Chondrocyte (in vitro differentiated cells): ENCODE results near the gene FAM83F. TPM values are rescaled to one million over a fixed set of nuclear protein-coding genes. Genes with fewer than 3 reads are reported as not detected.

Experiments used
- DNase-seq: peaks from one replicate; pipeline ENCODE4 v3.0.0; 2021; ENCODE audit warnings: mixed read lengths, low spot score
- H3K27ac Mint-ChIP-seq: one replicate; pipeline ENCODE4 v1.8.0; 2021; ENCODE audit warnings: mild to moderate bottlenecking, moderate library complexity, mixed read lengths; ENCODE audit not compliant: unreplicated experiment
- H3K27me3 Mint-ChIP-seq: 2 replicates; pipeline ENCODE4 v1.8.0; 2021; ENCODE audit warnings: low read depth, mixed read lengths
- H3K36me3 Mint-ChIP-seq: 2 replicates; pipeline ENCODE4 v1.8.0; 2021; ENCODE audit warnings: low read depth, mixed read lengths
- H3K4me1 Mint-ChIP-seq: 2 replicates; pipeline ENCODE4 v1.8.0; 2021; ENCODE audit warnings: low read depth, mild to moderate bottlenecking, mixed read lengths
- H3K4me3 Mint-ChIP-seq: one replicate; pipeline ENCODE4 v1.8.0; 2021; ENCODE audit warnings: mild to moderate bottlenecking, moderate library complexity, mixed read lengths; ENCODE audit not compliant: unreplicated experiment
- H3K9me3 Mint-ChIP-seq: 2 replicates; pipeline ENCODE4 v1.8.0; 2021; ENCODE audit warnings: low read depth, mixed read lengths
- total RNA-seq: library from RNA; stranded (reverse); gene quantifications from 3 replicates; pipeline ENCODE4 v1.2.1, GENCODE V29; 2021
- TF ChIP-seq, protein P1 (sequence below): fragments of 200-600 bp; sonication (generic); IDR thresholded peaks from 2 replicates; pipeline ENCODE4 v1.5.0; 2021; ENCODE audit warnings: antibody characterized with exemption, mild to moderate bottlenecking, moderate library complexity

Gene FAM83F
- total RNA-seq, 1 donor from 2014 or later, result 0.22 TPM

GRCh38 chr22:40006641-40007040 lies 11.9 kb downstream of the FAM83F start:
- no peak overlapping the region for H3K4me3 Mint-ChIP-seq

GRCh38 chr22:40007853-40008710 lies 13.3 kb downstream of the FAM83F start:
- Mint-ChIP-seq H3K36me3 (no peaks in the 10 kb centered on the region), H3K4me3 (no peak overlapping the region)
- TF ChIP-seq, protein P1, sequence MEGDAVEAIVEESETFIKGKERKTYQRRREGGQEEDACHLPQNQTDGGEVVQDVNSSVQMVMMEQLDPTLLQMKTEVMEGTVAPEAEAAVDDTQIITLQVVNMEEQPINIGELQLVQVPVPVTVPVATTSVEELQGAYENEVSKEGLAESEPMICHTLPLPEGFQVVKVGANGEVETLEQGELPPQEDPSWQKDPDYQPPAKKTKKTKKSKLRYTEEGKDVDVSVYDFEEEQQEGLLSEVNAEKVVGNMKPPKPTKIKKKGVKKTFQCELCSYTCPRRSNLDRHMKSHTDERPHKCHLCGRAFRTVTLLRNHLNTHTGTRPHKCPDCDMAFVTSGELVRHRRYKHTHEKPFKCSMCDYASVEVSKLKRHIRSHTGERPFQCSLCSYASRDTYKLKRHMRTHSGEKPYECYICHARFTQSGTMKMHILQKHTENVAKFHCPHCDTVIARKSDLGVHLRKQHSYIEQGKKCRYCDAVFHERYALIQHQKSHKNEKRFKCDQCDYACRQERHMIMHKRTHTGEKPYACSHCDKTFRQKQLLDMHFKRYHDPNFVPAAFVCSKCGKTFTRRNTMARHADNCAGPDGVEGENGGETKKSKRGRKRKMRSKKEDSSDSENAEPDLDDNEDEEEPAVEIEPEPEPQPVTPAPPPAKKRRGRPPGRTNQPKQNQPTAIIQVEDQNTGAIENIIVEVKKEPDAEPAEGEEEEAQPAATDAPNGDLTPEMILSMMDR, result no peak

More at GRCh38 chr22:40006641-40007040, 11.9 kb downstream of the FAM83F start:
- Mint-ChIP-seq H3K27me3 (no peaks in the 10 kb centered on the region), H3K4me1 (peaks cover 20% of the 10 kb centered on the region), H3K36me3 (no peaks in the 10 kb centered on the region), H3K9me3 (no peaks in the 10 kb centered on the region), H3K27ac (no peak overlapping the region)
- no peak for DNase-seq
- TF ChIP-seq, protein P1, result no peak

GRCh38 chr22:40008726-40009291 lies 14.1 kb downstream of the FAM83F start:
- Mint-ChIP-seq H3K27me3 (no peaks in the 10 kb centered on the region), H3K27ac (no peak overlapping the region), H3K4me3 (no peak overlapping the region), H3K4me1 (peaks cover 22% of the 10 kb centered on the region), H3K36me3 (no peaks in the 10 kb centered on the region), H3K9me3 (no peaks in the 10 kb centered on the region)
- DNase-seq, result no peak
- TF ChIP-seq, protein P1, result no peak

More at GRCh38 chr22:40007853-40008710, 13.3 kb downstream of the FAM83F start:
- peaks cover 22% of the 10 kb centered on the region for H3K4me1 Mint-ChIP-seq
- no peak overlapping the region for H3K27ac Mint-ChIP-seq
- no peaks in the 10 kb centered on the region for H3K27me3 Mint-ChIP-seq
- no peak for DNase-seq
- H3K9me3 Mint-ChIP-seq, result no peaks in the 10 kb centered on the region

DNA sequence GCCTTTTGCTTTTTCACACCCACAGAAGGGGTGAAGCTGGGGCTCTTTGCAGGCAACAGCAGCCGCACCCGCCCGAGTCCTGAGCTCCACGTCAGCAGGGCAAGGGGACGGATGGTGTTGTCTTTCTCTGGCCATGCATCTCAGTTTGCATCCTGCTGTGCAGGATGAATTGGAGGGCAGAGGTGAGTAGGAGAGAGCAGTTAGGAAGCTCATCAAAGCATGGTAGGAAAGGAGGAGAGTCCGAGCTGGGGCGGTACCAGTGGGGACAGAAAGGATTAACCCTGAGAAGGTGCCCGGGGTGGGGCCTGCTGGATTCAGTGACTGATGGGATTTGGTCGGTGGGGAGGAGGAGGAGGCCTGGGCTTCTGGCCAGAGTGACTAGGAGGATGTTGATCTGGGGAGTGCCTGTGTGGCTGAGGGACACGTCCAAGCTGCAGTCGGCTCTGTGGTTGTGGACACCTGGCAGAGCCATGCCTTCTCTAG lies 14.6 kb downstream of the FAM83F start:
- no peaks in the 10 kb centered on the region for H3K27me3 Mint-ChIP-seq
- no peak for DNase-seq
- H3K36me3 Mint-ChIP-seq, result no peaks in the 10 kb centered on the region
- H3K4me3 Mint-ChIP-seq, result no peak overlapping the region
- TF ChIP-seq, protein P1, result no peak
- H3K4me1 Mint-ChIP-seq, result peaks cover 22% of the 10 kb centered on the region
- H3K9me3 Mint-ChIP-seq, result no peaks in the 10 kb centered on the region
- peak overlapping the region; percentile 41 for H3K27ac Mint-ChIP-seq

DNA sequence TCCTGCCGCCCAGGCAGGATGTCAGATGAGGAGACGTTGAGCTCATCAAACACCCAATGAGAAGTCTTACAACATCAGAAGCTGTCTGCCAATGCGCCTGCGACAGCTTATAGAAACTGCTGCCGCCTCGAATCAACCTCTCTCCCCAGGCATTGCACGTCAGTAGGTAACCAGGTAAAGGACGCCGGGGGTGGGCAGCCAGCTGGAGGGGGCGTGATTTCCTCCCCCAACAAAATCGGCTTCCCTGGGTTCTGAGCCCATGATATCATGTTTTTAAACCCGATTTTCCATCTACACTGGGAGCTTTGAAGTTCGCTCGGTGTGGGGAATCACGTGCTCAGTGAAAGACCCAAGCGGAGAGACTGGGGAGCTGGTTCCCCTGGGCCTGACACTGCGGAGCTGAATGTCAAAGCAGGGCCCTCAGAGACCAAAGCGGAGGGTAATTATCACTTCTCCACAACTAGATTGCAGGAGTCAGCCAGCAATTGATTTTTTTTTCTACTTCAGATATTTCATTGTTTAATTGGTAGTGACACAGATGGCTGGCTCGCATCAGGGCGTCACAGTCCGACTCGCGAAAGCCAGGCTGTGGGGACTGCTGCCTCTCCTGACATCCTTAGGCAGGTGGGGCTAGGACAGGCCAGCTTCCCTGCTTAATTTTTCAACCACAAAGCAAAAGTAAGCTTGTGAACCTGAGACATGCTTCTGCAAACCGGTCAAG lies 15.4 kb downstream of the FAM83F start:
- no peak overlapping the region for H3K4me3 Mint-ChIP-seq
- no peak for DNase-seq
- H3K27me3 Mint-ChIP-seq, result no peaks in the 10 kb centered on the region
- no peaks in the 10 kb centered on the region for H3K9me3 Mint-ChIP-seq
- no peak overlapping the region for H3K27ac Mint-ChIP-seq
- H3K4me1 Mint-ChIP-seq, result peaks cover 22% of the 10 kb centered on the region
- TF ChIP-seq, protein P1, result no peak
- H3K36me3 Mint-ChIP-seq, result no peaks in the 10 kb centered on the region
